ENCODE results near the gene NCF2. TPM values are rescaled to one million over a fixed set of nuclear protein-coding genes. Genes with fewer than 3 reads are reported as not detected.

NCF2 gene
- total RNA-seq, 4 donors from 2014 or later: 0.39 to 5.0 (median 3.4) TPM

GRCh38 chr1:183512450-183512849 lies 77.8 kb downstream of the NCF2 start:
- Histone ChIP-seq H3K27me3 (no peaks in the 10 kb centered on the region), H3K9me3 (no peaks in the 10 kb centered on the region), H3K36me3 (peaks cover 0 to 17% of the 10 kb centered on the region in 2 donors), H3K27ac (no peak overlapping the region), H3K4me3 (no peak overlapping the region), H3K4me1 (peaks cover 7 to 8% of the 10 kb centered on the region in 2 donors)
- TF ChIP-seq POLR2A (IDR thresholded peaks at IDR 0.05): no peak
- no peak for TF ChIP-seq CTCF (IDR thresholded peaks at IDR 0.05 in 4 of 5, conservative IDR thresholded peaks at IDR 0.05 in 1 of 5)
- ATAC-seq (no peak), DNase-seq (no peak)
- intact Hi-C loops (cut with DNase I; ENCODE audit: low total_unique reads): no loop called here
- in situ Hi-C loops (cut with MboI; ENCODE audit: low sequenced_read_pairs in 4 of 4): no loop called here

- H3K27me3 ChIP-seq: no peaks in the 10 kb centered on the region
- intact Hi-C loops (cut with DNase I; ENCODE audit: low total_unique reads) (no loop called here), in situ Hi-C loops (cut with MboI; ENCODE audit: low sequenced_read_pairs in 4 of 4) (no loop called here)
- TF ChIP-seq POLR2A (IDR thresholded peaks at IDR 0.05): no peak
- TF ChIP-seq CTCF (IDR thresholded peaks at IDR 0.05 in 4 of 5, conservative IDR thresholded peaks at IDR 0.05 in 1 of 5): no peak
- ATAC-seq (no peak), DNase-seq (no peak)
- no peaks in the 10 kb centered on the region for H3K9me3 ChIP-seq
- peaks cover 7 to 8% of the 10 kb centered on the region in 2 donors for H3K4me1 ChIP-seq
- H3K4me3 ChIP-seq: no peak overlapping the region
- no peak overlapping the region for H3K27ac ChIP-seq
- H3K36me3 ChIP-seq: no peaks in the 10 kb centered on the region
Measured at GRCh38 chr1:183508694-183509093, 81.6 kb downstream of the NCF2 start.

- peaks cover 8 to 15% of the 10 kb centered on the region in 2 donors for H3K4me1 ChIP-seq
- no peak overlapping the region for H3K27ac ChIP-seq
- H3K36me3 ChIP-seq: no peaks in the 10 kb centered on the region
- intact Hi-C loops (cut with DNase I; ENCODE audit: low total_unique reads) (no loop called here), in situ Hi-C loops (cut with MboI; ENCODE audit: low sequenced_read_pairs in 4 of 4) (no loop called here)
- TF ChIP-seq CTCF (IDR thresholded peaks at IDR 0.05 in 4 of 5, conservative IDR thresholded peaks at IDR 0.05 in 1 of 5) (no peak), POLR2A (IDR thresholded peaks at IDR 0.05) (no peak)
- DNase-seq (no peak), ATAC-seq (no peak)
- no peak overlapping the region for H3K4me3 ChIP-seq
- no peaks in the 10 kb centered on the region for H3K9me3 ChIP-seq
- no peaks in the 10 kb centered on the region for H3K27me3 ChIP-seq
Measured at GRCh38 chr1:183506561-183506960, 83.7 kb downstream of the NCF2 start.

Other genes starting within 250 kb of the NCF2 start
- under 1 TPM in 3 of 4 donors, not detected in 1; 0.10 to 0.29 (median 0.26) TPM for gene NMNAT2, start 172.1 kb downstream of the NCF2 start, total RNA-seq
- 10 to 100 TPM; 19.2 to 28.7 (median 26.1) TPM for gene SMG7, start 118.0 kb downstream of the NCF2 start, total RNA-seq
- gene ARPC5, start 45.3 kb upstream of the NCF2 start, total RNA-seq: 10 to 100 TPM; 10.8 to 14.6 (median 13.0) TPM
- not detected for gene APOBEC4, start 62.9 kb upstream of the NCF2 start, total RNA-seq
- gene RGL1, start 214.7 kb upstream of the NCF2 start, total RNA-seq: 1 to 10 TPM; 4.0 to 5.1 (median 4.8) TPM